Measurements from ENCODE around the gene LMBRD1. TPM values are rescaled to one million over a fixed set of nuclear protein-coding genes. Genes with fewer than 3 reads are reported as not detected.

LMBRD1 gene
- total RNA-seq, 4 donors from 2014 or later, result 52.9 to 116 (median 80.0) TPM

DNA sequence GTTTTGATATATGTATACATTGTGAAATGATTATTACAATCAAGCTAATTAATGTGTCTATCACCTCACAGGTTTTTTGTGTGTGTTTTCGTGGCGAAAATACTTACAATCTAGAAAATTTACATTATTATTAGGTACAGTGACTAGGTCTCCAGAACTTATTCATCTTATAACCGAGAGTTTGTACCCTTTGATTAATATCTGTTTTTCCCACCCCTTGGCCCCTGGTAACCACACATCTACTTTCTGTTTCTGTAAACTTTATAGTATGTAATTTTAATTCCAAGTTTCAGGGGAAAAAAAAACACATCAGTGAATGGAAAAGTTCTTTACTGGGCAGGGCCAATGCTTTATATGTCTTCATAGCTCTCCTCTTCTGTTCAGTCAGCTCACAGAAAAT lies 131.4 kb downstream of the LMBRD1 start:
- TF ChIP-seq, protein P1, sequence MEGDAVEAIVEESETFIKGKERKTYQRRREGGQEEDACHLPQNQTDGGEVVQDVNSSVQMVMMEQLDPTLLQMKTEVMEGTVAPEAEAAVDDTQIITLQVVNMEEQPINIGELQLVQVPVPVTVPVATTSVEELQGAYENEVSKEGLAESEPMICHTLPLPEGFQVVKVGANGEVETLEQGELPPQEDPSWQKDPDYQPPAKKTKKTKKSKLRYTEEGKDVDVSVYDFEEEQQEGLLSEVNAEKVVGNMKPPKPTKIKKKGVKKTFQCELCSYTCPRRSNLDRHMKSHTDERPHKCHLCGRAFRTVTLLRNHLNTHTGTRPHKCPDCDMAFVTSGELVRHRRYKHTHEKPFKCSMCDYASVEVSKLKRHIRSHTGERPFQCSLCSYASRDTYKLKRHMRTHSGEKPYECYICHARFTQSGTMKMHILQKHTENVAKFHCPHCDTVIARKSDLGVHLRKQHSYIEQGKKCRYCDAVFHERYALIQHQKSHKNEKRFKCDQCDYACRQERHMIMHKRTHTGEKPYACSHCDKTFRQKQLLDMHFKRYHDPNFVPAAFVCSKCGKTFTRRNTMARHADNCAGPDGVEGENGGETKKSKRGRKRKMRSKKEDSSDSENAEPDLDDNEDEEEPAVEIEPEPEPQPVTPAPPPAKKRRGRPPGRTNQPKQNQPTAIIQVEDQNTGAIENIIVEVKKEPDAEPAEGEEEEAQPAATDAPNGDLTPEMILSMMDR (IDR thresholded peaks at IDR 0.05; ENCODE audit: low read depth), result no peak

DNA sequence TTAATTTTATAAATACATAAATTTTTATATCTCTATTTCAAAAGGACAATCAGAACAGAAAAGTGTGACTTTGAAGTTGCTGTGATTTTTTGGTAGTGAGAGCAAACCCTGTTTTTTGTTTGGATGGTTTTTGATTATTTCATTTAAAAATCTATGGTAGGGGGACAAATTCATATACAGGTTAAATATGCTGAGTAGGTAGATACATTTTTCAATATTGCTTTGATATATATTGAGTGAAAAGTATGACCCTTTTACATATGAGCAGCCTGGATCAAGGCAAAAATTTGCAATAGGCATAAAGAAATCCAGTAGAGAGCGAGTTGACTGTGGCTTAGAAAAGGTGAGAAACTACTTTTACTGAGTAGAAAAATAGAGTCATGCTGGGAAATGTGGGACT lies 132.3 kb downstream of the LMBRD1 start:
- TF ChIP-seq, protein P1 (IDR thresholded peaks at IDR 0.05; ENCODE audit: low read depth), result no peak

DNA sequence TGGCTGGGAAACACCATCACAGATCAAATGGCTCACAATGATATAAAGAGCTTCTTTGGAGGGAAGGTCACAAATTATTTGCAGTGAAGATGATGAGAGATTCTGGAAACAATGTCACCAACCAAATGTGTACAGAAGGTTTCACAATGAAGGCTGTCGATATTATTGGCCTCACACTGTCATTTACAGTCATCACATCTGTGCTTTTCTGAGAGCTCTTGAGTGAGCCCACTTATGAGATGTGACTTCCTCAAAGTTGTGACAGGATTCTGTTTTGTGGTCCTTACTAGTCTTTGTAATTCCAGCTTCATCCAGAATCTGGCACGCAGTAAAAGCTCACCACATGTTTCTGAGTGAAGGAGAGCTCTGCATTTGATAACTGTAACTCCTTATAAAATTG lies 133.6 kb downstream of the LMBRD1 start:
- TF ChIP-seq, protein P1 (IDR thresholded peaks at IDR 0.05; ENCODE audit: low read depth), result no peak

DNA sequence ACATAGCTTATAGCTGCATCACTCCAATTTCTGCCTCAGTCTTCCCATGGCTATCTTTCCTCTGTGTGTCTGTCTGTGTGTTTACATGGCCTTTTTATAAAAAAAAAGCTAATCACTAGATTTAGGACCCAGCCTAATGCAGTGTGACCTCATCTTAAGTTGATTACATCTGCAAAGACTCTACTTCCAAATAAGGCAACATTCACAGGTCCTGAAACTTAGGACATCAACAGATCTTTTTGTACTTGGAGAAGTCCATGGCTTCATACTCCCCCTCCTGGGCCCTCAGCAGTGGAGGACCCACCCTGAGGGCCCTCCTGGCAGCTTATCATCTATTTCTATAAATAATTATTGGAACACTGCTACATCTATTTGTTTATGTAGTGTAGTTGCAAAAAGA lies 146.1 kb downstream of the LMBRD1 start:
- TF ChIP-seq, protein P1 (IDR thresholded peaks at IDR 0.05; ENCODE audit: low read depth), result no peak

DNA sequence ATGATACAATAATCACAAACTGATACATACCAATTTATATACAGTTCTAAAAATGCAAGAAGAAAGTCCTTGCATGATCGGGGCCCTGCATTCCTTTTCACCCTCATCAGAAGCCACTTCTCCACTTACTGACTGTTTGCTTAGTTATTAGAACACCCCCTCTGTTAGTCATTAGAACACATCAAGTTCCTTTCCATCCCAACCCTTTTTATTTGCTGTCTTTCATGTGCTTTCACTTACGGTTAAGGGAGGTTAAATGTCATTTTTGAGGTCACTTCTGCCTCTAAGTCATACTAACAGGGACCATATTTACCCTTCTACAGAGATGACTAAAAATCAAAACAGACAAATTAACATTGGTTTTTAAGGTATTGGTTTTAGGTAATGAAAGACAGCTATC lies 149.1 kb downstream of the LMBRD1 start:
- TF ChIP-seq, protein P1 (IDR thresholded peaks at IDR 0.05; ENCODE audit: low read depth), result no peak

DNA sequence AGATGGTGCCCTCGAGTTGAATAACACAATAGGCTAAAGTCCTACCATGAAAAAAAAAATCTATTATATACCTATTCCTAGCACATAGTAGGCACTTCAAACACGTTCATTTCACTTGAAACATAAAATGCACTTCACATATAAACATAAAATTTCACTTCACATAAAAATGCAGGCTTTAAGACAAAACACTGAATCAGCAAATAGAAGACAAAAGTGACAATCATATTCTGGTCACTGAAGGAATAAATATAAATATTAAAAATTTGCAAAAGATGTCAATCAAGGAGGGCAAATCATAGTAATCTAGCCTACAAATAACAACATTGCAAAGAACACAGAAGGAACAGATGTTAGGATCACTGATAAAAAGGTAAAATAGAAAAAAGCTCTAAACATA lies 153.1 kb downstream of the LMBRD1 start:
- TF ChIP-seq, protein P1 (IDR thresholded peaks at IDR 0.05; ENCODE audit: low read depth), result no peak

DNA sequence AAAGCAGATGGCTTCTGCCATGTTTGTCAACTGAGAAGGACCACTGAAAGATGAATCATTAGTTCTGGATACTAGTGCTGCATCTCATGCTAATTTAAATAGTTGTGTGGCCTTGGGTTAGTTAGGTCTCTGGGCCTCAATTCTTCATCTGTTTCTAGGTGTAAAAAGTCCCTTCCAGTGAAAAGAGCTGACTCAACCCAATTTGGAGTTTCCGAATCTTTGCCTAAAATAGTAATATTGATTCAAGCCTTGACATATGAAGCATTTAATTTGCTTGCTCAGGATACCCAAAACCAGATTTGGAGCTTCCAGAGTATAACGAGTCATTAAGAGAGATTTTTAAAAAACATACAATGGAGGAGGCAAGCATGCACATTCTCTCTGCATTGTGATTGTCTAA lies 163.9 kb downstream of the LMBRD1 start:
- TF ChIP-seq, protein P1 (IDR thresholded peaks at IDR 0.05; ENCODE audit: low read depth), result no peak

All from subcutaneous adipose tissue (tissue), 4 donors.